ENCODE data around the gene DDX51. TPM values are rescaled to one million over a fixed set of nuclear protein-coding genes. Genes with fewer than 3 reads are reported as not detected.
A peak's percentile ranks its signal among the peaks of the same experiment; 100 is the strongest.

The DDX51 gene
- total and polyA plus RNA-seq, 2 of the 13 experiments (the other 11 are each of a cell fraction or from before 2014, with no cell fraction given): 10.1 TPM

DNA sequence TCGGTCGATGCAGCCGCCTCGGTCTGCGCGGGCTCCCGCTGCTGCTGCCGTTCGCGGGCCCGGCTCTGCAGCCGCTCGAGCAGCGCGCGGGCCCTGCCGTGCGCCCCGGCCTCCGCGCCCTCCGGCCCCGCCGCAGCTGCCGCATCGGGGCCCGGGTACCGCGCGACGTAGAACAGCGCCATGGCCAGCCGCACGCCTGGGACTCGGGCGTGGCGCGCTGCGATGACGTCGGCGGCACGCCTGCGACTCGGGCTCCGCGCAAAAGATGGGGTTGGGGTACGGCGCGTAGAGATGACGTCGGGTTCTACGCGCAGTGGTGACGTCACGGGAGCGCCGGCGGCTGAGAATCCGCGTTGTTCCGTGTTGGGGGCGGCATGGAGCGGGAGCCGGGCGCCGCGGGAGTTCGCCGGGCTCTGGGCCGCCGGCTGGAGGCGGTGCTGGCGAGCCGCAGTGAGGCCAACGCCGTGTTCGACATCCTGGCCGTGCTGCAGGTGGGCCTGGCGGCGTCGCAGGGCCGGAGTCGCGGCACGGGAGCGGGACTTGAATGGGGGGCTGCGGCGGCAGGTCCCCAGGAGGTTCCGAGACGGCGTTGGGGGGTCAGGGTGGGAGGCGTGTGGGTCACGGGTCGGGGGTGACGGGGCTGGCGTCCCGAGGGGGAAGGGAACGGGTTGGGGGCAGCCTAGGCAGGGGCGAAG, at the start of gene DDX51, which contains the start of gene NOC4L (continued):
- TF ChIP-seq, protein P1, sequence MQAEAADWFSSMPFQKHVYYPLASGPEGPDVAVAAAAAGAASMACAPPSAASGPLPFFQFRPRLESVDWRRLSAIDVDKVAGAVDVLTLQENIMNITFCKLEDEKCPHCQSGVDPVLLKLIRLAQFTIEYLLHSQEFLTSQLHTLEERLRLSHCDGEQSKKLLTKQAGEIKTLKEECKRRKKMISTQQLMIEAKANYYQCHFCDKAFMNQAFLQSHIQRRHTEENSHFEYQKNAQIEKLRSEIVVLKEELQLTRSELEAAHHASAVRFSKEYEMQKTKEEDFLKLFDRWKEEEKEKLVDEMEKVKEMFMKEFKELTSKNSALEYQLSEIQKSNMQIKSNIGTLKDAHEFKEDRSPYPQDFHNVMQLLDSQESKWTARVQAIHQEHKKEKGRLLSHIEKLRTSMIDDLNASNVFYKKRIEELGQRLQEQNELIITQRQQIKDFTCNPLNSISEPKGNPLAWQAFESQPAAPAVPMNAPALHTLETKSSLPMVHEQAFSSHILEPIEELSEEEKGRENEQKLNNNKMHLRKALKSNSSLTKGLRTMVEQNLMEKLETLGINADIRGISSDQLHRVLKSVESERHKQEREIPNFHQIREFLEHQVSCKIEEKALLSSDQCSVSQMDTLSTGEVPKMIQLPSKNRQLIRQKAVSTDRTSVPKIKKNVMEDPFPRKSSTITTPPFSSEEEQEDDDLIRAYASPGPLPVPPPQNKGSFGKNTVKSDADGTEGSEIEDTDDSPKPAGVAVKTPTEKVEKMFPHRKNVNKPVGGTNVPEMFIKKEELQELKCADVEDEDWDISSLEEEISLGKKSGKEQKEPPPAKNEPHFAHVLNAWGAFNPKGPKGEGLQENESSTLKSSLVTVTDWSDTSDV (CRISPR knock-in tag; IDR thresholded peaks at IDR 0.05): no peak; the same call in 1 of the 2 replicates
- TF ChIP-seq HBP1 (CRISPR knock-in tag; IDR thresholded peaks at IDR 0.05; ENCODE audit: low read depth): peak; percentile 97
- peak; percentile 83; the same call in 1 of the 2 replicates for TF ChIP-seq KLF6 (CRISPR knock-in tag; IDR thresholded peaks at IDR 0.05)
- TF ChIP-seq DNMT3B (CRISPR knock-in tag; conservative IDR thresholded peaks at IDR 0.05): no peak
- TF ChIP-seq AFF4 (CRISPR knock-in tag; IDR thresholded peaks at IDR 0.05): no peak
- 0 out of 2 replicates have a peak, but pooled peaks have one; percentile 22 for TF ChIP-seq IRX3 (CRISPR knock-in tag; IDR thresholded peaks at IDR 0.05; ENCODE audit: borderline replicate concordance, low read depth)
- TF ChIP-seq ZNF562 (CRISPR knock-in tag; IDR thresholded peaks at IDR 0.05; ENCODE audit: borderline replicate concordance): no peak
- TF ChIP-seq PHF21A (CRISPR knock-in tag; IDR thresholded peaks at IDR 0.05): no peak
- peak; percentile 43; the same call in 1 of the 2 replicates for TF ChIP-seq GATA4 (IDR thresholded peaks at IDR 0.05; ENCODE audit: borderline replicate concordance, low read depth)
- no peak for TF ChIP-seq THAP7 (CRISPR knock-in tag; IDR thresholded peaks at IDR 0.05)
- peak; percentile 59; the same call in 1 of the 2 replicates for TF ChIP-seq ZNF83 (CRISPR knock-in tag; IDR thresholded peaks at IDR 0.05; ENCODE audit: borderline replicate concordance)
- TF ChIP-seq UBTF (CRISPR knock-in tag; IDR thresholded peaks at IDR 0.05): peak; percentile 77
- TF ChIP-seq PHF20 (CRISPR knock-in tag; IDR thresholded peaks at IDR 0.05): peak; percentile 99
- no peak; the same call in 1 of the 2 replicates for TF ChIP-seq ZNF776 (CRISPR knock-in tag; IDR thresholded peaks at IDR 0.05)
- no peak for TF ChIP-seq TEAD2 (CRISPR knock-in tag; IDR thresholded peaks at IDR 0.05)
- TF ChIP-seq ISL2 (CRISPR knock-in tag; IDR thresholded peaks at IDR 0.05): peak; percentile 84
- 0 out of 2 replicates have a peak, but pooled peaks have one; percentile 34 for TF ChIP-seq ZNF12 (CRISPR knock-in tag; IDR thresholded peaks at IDR 0.05)
- no peak for TF ChIP-seq TCF12 (IDR thresholded peaks at IDR 0.05)
- no peak for TF ChIP-seq TCF12 (CRISPR knock-in tag; IDR thresholded peaks at IDR 0.05)
